ENCODE measurements around the gene CTNNBIP1.

DNA sequence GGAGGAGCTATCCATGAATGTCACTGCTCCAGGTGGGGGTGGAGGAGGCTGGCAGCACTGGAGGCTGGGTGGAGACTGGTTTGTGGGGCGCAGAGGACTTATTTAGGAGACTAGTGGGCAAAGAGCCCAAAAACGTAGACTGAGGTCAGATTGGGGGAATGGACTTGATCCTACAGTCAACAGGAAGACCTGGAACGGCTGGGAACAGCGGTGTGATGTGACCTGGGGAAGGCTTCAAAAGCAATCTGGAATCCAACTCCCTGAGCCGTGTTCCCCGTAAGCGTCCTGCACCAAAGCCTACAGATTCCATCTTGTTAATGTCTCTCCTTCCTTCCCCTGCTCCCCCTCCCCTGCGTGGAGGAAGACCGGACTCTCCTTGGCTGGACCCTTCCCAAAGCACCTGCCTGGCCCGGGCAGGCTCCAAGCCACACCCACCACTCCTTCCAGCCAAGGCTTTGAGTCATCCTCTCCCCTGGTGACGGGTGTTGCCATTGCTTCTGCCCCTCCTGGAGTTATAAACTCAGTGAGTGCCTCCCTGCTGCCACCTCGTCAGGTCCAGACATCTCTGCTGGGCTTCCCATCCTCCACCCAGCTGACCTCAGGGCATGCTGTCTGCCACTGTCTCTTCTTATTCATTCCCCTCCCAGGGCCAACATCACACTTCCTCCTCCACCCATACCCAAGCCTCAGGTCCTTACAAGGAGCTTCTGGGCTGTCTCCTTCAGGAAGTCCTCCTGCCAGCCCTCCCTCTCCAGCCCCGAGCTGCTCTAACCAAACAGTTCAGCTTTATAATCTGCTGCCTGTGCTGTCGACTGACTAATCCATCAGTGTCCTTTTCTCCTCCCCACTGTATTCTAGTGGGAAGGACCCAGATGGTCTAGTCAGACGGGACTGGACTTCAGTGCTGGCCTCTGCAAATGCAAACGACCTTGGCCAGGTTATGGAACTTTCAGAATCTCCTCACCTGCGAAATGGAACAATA, 84.7 kb downstream of the CTNNBIP1 start:
- TF ChIP-seq, protein P1, sequence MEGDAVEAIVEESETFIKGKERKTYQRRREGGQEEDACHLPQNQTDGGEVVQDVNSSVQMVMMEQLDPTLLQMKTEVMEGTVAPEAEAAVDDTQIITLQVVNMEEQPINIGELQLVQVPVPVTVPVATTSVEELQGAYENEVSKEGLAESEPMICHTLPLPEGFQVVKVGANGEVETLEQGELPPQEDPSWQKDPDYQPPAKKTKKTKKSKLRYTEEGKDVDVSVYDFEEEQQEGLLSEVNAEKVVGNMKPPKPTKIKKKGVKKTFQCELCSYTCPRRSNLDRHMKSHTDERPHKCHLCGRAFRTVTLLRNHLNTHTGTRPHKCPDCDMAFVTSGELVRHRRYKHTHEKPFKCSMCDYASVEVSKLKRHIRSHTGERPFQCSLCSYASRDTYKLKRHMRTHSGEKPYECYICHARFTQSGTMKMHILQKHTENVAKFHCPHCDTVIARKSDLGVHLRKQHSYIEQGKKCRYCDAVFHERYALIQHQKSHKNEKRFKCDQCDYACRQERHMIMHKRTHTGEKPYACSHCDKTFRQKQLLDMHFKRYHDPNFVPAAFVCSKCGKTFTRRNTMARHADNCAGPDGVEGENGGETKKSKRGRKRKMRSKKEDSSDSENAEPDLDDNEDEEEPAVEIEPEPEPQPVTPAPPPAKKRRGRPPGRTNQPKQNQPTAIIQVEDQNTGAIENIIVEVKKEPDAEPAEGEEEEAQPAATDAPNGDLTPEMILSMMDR (IDR thresholded peaks at IDR 0.05): no peak
- TF ChIP-seq POLR2A (IDR thresholded peaks at IDR 0.05): no peak

Measured in lower leg skin (tissue), 3 donors.